A549 (cell line): ENCODE measurements around the gene BUB1B.

Source experiments
- CHD4 ChIP-seq: fragments of 200-600 bp; sonication (generic); IDR thresholded peaks from 2 replicates; pipeline ENCODE4 v1.6.1; 2016; ENCODE audit warnings: antibody characterized with exemption, mild to moderate bottlenecking, borderline replicate concordance
- FOSL2 ChIP-seq, 2 experiments: fragments of 450-650 bp in 1 of 2; fragments of >200 bp in 1 of 2; sonication (Bioruptor Twin) in 1 of 2; formaldehyde crosslinking; IDR thresholded peaks; 2 replicates each; pipeline versions ENCODE4 v1.5.0 to v1.6.1; 2016 to 2020; ENCODE audit warnings: mild to moderate bottlenecking in 1 of 2, moderate library complexity in 1 of 2
- JUN ChIP-seq, 2 experiments: fragments of >200 bp; sonication (Bioruptor Twin); formaldehyde crosslinking; IDR thresholded peaks; 2 replicates in 1 of 2; 3 replicates in 1 of 2; pipeline ENCODE4 v1.6.1; 2016 to 2017
- SMC3 ChIP-seq: fragments of >200 bp; sonication (Bioruptor Twin); formaldehyde crosslinking; IDR thresholded peaks from 3 replicates; pipeline ENCODE4 v1.6.1; 2018; ENCODE audit warnings: inconsistent platforms
- TF ChIP-seq, protein P1 (sequence below): fragments of >200 bp; sonication (Bioruptor Twin); formaldehyde crosslinking; IDR thresholded peaks from 3 replicates; pipeline ENCODE4 v1.5.1; 2016
- TF ChIP-seq, protein P2 (sequence below): fragments of 200-600 bp; sonication (generic); IDR thresholded peaks from 2 replicates; pipeline ENCODE4 v1.6.1; 2016; ENCODE audit warnings: antibody characterized with exemption, mild to moderate bottlenecking, moderate library complexity

GRCh38 chr15:40219801-40220200, 58.9 kb downstream of the BUB1B start:
- TF ChIP-seq, protein P1, sequence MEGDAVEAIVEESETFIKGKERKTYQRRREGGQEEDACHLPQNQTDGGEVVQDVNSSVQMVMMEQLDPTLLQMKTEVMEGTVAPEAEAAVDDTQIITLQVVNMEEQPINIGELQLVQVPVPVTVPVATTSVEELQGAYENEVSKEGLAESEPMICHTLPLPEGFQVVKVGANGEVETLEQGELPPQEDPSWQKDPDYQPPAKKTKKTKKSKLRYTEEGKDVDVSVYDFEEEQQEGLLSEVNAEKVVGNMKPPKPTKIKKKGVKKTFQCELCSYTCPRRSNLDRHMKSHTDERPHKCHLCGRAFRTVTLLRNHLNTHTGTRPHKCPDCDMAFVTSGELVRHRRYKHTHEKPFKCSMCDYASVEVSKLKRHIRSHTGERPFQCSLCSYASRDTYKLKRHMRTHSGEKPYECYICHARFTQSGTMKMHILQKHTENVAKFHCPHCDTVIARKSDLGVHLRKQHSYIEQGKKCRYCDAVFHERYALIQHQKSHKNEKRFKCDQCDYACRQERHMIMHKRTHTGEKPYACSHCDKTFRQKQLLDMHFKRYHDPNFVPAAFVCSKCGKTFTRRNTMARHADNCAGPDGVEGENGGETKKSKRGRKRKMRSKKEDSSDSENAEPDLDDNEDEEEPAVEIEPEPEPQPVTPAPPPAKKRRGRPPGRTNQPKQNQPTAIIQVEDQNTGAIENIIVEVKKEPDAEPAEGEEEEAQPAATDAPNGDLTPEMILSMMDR, result no peak
- TF ChIP-seq, protein P2, sequence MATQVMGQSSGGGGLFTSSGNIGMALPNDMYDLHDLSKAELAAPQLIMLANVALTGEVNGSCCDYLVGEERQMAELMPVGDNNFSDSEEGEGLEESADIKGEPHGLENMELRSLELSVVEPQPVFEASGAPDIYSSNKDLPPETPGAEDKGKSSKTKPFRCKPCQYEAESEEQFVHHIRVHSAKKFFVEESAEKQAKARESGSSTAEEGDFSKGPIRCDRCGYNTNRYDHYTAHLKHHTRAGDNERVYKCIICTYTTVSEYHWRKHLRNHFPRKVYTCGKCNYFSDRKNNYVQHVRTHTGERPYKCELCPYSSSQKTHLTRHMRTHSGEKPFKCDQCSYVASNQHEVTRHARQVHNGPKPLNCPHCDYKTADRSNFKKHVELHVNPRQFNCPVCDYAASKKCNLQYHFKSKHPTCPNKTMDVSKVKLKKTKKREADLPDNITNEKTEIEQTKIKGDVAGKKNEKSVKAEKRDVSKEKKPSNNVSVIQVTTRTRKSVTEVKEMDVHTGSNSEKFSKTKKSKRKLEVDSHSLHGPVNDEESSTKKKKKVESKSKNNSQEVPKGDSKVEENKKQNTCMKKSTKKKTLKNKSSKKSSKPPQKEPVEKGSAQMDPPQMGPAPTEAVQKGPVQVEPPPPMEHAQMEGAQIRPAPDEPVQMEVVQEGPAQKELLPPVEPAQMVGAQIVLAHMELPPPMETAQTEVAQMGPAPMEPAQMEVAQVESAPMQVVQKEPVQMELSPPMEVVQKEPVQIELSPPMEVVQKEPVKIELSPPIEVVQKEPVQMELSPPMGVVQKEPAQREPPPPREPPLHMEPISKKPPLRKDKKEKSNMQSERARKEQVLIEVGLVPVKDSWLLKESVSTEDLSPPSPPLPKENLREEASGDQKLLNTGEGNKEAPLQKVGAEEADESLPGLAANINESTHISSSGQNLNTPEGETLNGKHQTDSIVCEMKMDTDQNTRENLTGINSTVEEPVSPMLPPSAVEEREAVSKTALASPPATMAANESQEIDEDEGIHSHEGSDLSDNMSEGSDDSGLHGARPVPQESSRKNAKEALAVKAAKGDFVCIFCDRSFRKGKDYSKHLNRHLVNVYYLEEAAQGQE, result no peak
- TF ChIP-seq JUN (IDR thresholded peaks at IDR 0.05) (no peak), CHD4 (no peak), FOSL2 (IDR thresholded peaks at IDR 0.05) (no peak), FOSL2 (CRISPR knock-in tag; IDR thresholded peaks at IDR 0.05) (no peak), SMC3 (no peak)
